GM21737 (cell line): ENCODE data around the gene CD27.
"Not testable (repeated sequence)": the region's sequence is repeated elsewhere in the genome, so short reads cannot be mapped to it uniquely, and the experiment has no call there.

Source experiments
- ATAC-seq: cut with Tn5 transposase; IDR thresholded peaks from one replicate; pipeline ENCODE4 v1.9.1; 2021; ENCODE audit warnings: mild to moderate bottlenecking, moderate library complexity; ENCODE audit not compliant: unreplicated experiment

The CD27 gene

GRCh38 chr12:6478416-6478815, 33.7 kb downstream of the CD27 start:
- ATAC-seq: no peak

GRCh38 chr12:6488240-6488639, 43.5 kb downstream of the CD27 start:
- no peak for ATAC-seq

GRCh38 chr12:6489449-6489848, 44.7 kb downstream of the CD27 start:
- ATAC-seq: no peak

- not testable (repeated sequence) for ATAC-seq
Observed at GRCh38 chr12:6490673-6491072, 45.9 kb downstream of the CD27 start.

- peak; percentile 68 for ATAC-seq
Observed at GRCh38 chr12:6492838-6493496, 48.2 kb downstream of the CD27 start, which contains the start of gene MRPL51. Gene MRPL51, minus strand, starts transcription at chr12:6493262. Its CDS starts 126 bp downstream, at chr12:6493136.

- ATAC-seq: peak; percentile 75
Observed at GRCh38 chr12:6493497-6494257, 48.9 kb downstream of the CD27 start, which contains the start of gene NCAPD2. Gene NCAPD2, plus strand, starts transcription at chr12:6494102. Its CDS starts 997 bp downstream, at chr12:6495099.

- peak; percentile 31 for ATAC-seq
Observed at GRCh38 chr12:6494258-6494743, 49.5 kb downstream of the CD27 start.

GRCh38 chr12:6494968-6495367, 50.2 kb downstream of the CD27 start:
- ATAC-seq: no peak

GRCh38 chr12:6497291-6497690, 52.5 kb downstream of the CD27 start:
- ATAC-seq: not testable (repeated sequence)

- no peak for ATAC-seq
Observed at GRCh38 chr12:6500466-6500865, 55.7 kb downstream of the CD27 start.
